ENCODE measurements around the gene MPIG6B. TPM values are rescaled to one million over a fixed set of nuclear protein-coding genes. Genes with fewer than 3 reads are reported as not detected.

The MPIG6B gene
- polyA plus RNA-seq, 2 of the 4 experiments (the other 2 are of a cell fraction), result not detected

- Histone ChIP-seq H3K4me1 (peaks cover 7% of the 10 kb centered on the region; the same call in 1 of the 3 replicates), H3K4me3 (no peak within 1 kb of the TSS), H3K4me2 (no peak within 1 kb of the TSS), H3K27ac (no peak within 1 kb of the TSS), H3K9me3 (no peaks in the 10 kb centered on the region)
- TF ChIP-seq CHD2 (IDR thresholded peaks at IDR 0.05; ENCODE audit: low read length, partially characterized antibody) (no peak), TFCP2L1 (CRISPR knock-in tag; IDR thresholded peaks at IDR 0.05) (no peak), MAX (IDR thresholded peaks at IDR 0.05) (no peak), USF2 (IDR thresholded peaks at IDR 0.05) (no peak), ESRRA (IDR thresholded peaks at IDR 0.05; ENCODE audit: borderline replicate concordance, low read length) (no peak), PHF8 (IDR thresholded peaks at IDR 0.05; ENCODE audit: borderline replicate concordance, low read depth) (no peak), KDM5A (IDR thresholded peaks at IDR 0.05) (no peak), HES2 (IDR thresholded peaks at IDR 0.05) (no peak), CHD4 (IDR thresholded peaks at IDR 0.05; ENCODE audit: borderline replicate concordance) (no peak), ZSCAN20 (CRISPR knock-in tag; IDR thresholded peaks at IDR 0.05) (no peak), RARB (CRISPR knock-in tag; IDR thresholded peaks at IDR 0.05) (no peak), BHLHE40 (IDR thresholded peaks at IDR 0.05; ENCODE audit: low read depth, low read length) (no peak), FOSB (CRISPR knock-in tag; IDR thresholded peaks at IDR 0.05) (no peak)
- ChIA-PET CTCF (interaction anchor here (0.6 kb wide), 1 partner anchor 25 kb away, joined by 4 read pairs; the partner anchor contains the start of gene LY6G5C), POLR2A (interaction anchor here (1.2 kb wide), 1 partner anchor 121 kb away, joined by 3 read pairs; the partner anchor contains the start of gene HSPA1B)
- ATAC-seq (no peak), FAIRE-seq (no peak), DNase-seq (ENCODE audit: low read depth in 1 of 2, low spot score in 1 of 2) (no peak)
- WGBS (ENCODE audit: missing lambda C conversion rate), result 57% methylated on average over 3 of the region's 3 CpGs
Observed at GRCh38 chr6:31706599-31706998, 16.6 kb upstream of the MPIG6B start, which contains the start of gene LY6G6F. TSS of gene LY6G6F (plus strand) at chr6:31706866. CDS start at chr6:31706907, 41 bp downstream.

GRCh38 chr6:31707701-31708100 is 15.5 kb upstream of the MPIG6B start:
- FAIRE-seq, result no peak
- TF ChIP-seq MAZ (IDR thresholded peaks at IDR 0.05; ENCODE audit: borderline replicate concordance, low read depth, low read length) (no peak), SREBF2 (IDR thresholded peaks at IDR 0.05) (no peak), MAFK (IDR thresholded peaks at IDR 0.05; ENCODE audit: partially characterized antibody) (no peak), POLR2A (IDR thresholded peaks at IDR 0.05; ENCODE audit: low read length) (no peak), NR3C1 (IDR thresholded peaks at IDR 0.05) (no peak), KDM5A (IDR thresholded peaks at IDR 0.05) (no peak), ZSCAN20 (CRISPR knock-in tag; IDR thresholded peaks at IDR 0.05) (no peak), CHD2 (IDR thresholded peaks at IDR 0.05; ENCODE audit: low read length, partially characterized antibody) (no peak), RFX5 (IDR thresholded peaks at IDR 0.05) (no peak), FOSB (CRISPR knock-in tag; IDR thresholded peaks at IDR 0.05) (no peak), ZNF302 (CRISPR knock-in tag; IDR thresholded peaks at IDR 0.05) (no peak), RARB (CRISPR knock-in tag; IDR thresholded peaks at IDR 0.05) (no peak), FOSL2 (IDR thresholded peaks at IDR 0.05) (no peak), FOSL2 (CRISPR knock-in tag; IDR thresholded peaks at IDR 0.05) (no peak), ZFP36 (IDR thresholded peaks at IDR 0.05; ENCODE audit: borderline replicate concordance, partially characterized antibody) (no peak), EP300 (IDR thresholded peaks at IDR 0.05) (no peak), FOXS1 (CRISPR knock-in tag; IDR thresholded peaks at IDR 0.05) (no peak), CBX8 (IDR thresholded peaks at IDR 0.05) (no peak), NPAS2 (CRISPR knock-in tag; IDR thresholded peaks at IDR 0.05; ENCODE audit: borderline replicate concordance) (no peak)
- Histone ChIP-seq H3K27ac (no peak overlapping the region), H3K4me2 (no peak overlapping the region), H3K9me3 (no peaks in the 10 kb centered on the region), H3K4me1 (0 out of 3 replicates have a peak, but pooled peaks cover 3% of the 10 kb centered on the region), H3K4me3 (no peak overlapping the region)
- DNase-seq (ENCODE audit: low read depth in 1 of 2, low spot score in 1 of 2), result no peak
- ATAC-seq, result no peak
- WGBS (ENCODE audit: missing lambda C conversion rate), result 78% methylated on average over 9 of the region's 10 CpGs
- POLR2A ChIA-PET, result no interaction called here
- CTCF ChIA-PET, result no interaction called here
